SU-DHL-6 (cell line): ENCODE results near the gene WDR54.
"Not testable (repeated sequence)": the region's sequence is repeated elsewhere in the genome, so short reads cannot be mapped to it uniquely, and the experiment has no call there.

Source experiments
- H2AFZ ChIP-seq: fragments of 200-600 bp; sonication (generic); 2 replicates; pipeline ENCODE4 v1.6.1; 2014; ENCODE audit warnings: low read depth, mild to moderate bottlenecking, moderate library complexity, mixed read lengths, antibody characterized with exemption, low read length; ENCODE audit not compliant: severe bottlenecking
- H3F3A ChIP-seq: fragments of 200-600 bp; shearing (Covaris generic); 2 replicates; pipeline ENCODE4 v1.6.0; 2016; ENCODE audit warnings: antibody characterized with exemption, mild to moderate bottlenecking; ENCODE audit not compliant: insufficient read depth
- H3K27ac ChIP-seq: fragments of 200-600 bp; sonication (generic); 2 replicates; pipeline ENCODE4 v1.5.1; 2016; ENCODE audit warnings: low read depth, mild to moderate bottlenecking, low read length, moderate library complexity, mixed read lengths
- H3K27me3 ChIP-seq: fragments of 200-600 bp; sonication (generic), shearing (Covaris generic); 2 replicates; pipeline ENCODE4 v1.6.0; 2014; ENCODE audit warnings: mild to moderate bottlenecking, low read length
- H3K36me3 ChIP-seq: fragments of 200-600 bp; sonication (generic); 2 replicates; pipeline ENCODE4 v1.6.1; 2014; ENCODE audit warnings: mild to moderate bottlenecking, low read length, mixed read lengths
- H3K4me2 ChIP-seq: fragments of 300-600, 200-600 bp; shearing (Covaris generic), sonication (generic); 2 replicates; pipeline ENCODE4 v1.6.0; 2014; ENCODE audit warnings: low read length, low read depth, mild to moderate bottlenecking; ENCODE audit not compliant: poor library complexity, severe bottlenecking
- H3K4me3 ChIP-seq: fragments of 200-600 bp; sonication (generic); 2 replicates; pipeline ENCODE4 v1.5.1; 2014; ENCODE audit warnings: antibody characterized with exemption, low read length, mild to moderate bottlenecking, mixed read lengths; ENCODE audit not compliant: insufficient read depth, poor library complexity, severe bottlenecking
- H3K79me2 ChIP-seq: fragments of 200-600 bp; sonication (generic); 2 replicates; pipeline ENCODE4 v1.6.1; 2014; ENCODE audit warnings: mild to moderate bottlenecking, low read length, moderate library complexity; ENCODE audit not compliant: insufficient read depth
- H3K9ac ChIP-seq: fragments of 200-600 bp; sonication (generic); 2 replicates; pipeline ENCODE4 v1.7.0; 2014; ENCODE audit warnings: mild to moderate bottlenecking, low read length
- H3K9me2 ChIP-seq: fragments of 200-600 bp; sonication (generic); replicated peaks from 2 replicates; pipeline ENCODE4 v1.6.1; 2014; ENCODE audit warnings: low read length; ENCODE audit not compliant: insufficient read depth
- H3K9me3 ChIP-seq: fragments of 200-600 bp; sonication (generic); 2 replicates; pipeline ENCODE4 v1.6.1; 2014; ENCODE audit warnings: low read length, mixed read lengths; ENCODE audit not compliant: insufficient read depth
- H4K20me1 ChIP-seq: fragments of 200-600 bp; sonication (generic); 2 replicates; pipeline ENCODE4 v1.6.1; 2014; ENCODE audit warnings: low read depth, mild to moderate bottlenecking, antibody characterized with exemption, low read length, moderate library complexity, mixed read lengths
- EZH2phosphoT487 ChIP-seq: fragments of 200-600 bp; sonication (generic), shearing (Covaris generic); conservative IDR thresholded peaks from 2 replicates; pipeline ENCODE4 v1.6.1; 2018; ENCODE audit warnings: mild to moderate bottlenecking, antibody characterized with exemption, low read length, moderate library complexity, mixed read lengths
- TF ChIP-seq, protein P1 (sequence below): fragments of 200-600 bp; sonication (generic); IDR thresholded peaks from one replicate; pipeline ENCODE4 v1.5.1; 2017; ENCODE audit warnings: antibody characterized with exemption, mild to moderate bottlenecking, low read length, moderate library complexity; ENCODE audit not compliant: insufficient read depth, poor library complexity, severe bottlenecking

The WDR54 gene

GRCh38 chr2:74464406-74464805 lies 42.9 kb downstream of the WDR54 start:
- Histone ChIP-seq H3K4me3 (peak overlapping the region; percentile 64), H3K36me3 (no peaks in the 10 kb centered on the region; the same call in 1 of the 2 replicates), H3K9me3 (no peaks in the 10 kb centered on the region), H3K27ac (peak overlapping the region; percentile 66), H3K9ac (peak overlapping the region; percentile 89), H3K9me2 (no peaks in the 10 kb centered on the region), H3K4me2 (peak overlapping the region; percentile 93), H2AFZ (peak overlapping the region; percentile 5), H3K27me3 (no peaks in the 10 kb centered on the region), H4K20me1 (no peaks in the 10 kb centered on the region), H3F3A (peaks cover 4% of the 10 kb centered on the region; the same call in 1 of the 2 replicates), H3K79me2 (peaks cover 11% of the 10 kb centered on the region)
- TF ChIP-seq, protein P1, sequence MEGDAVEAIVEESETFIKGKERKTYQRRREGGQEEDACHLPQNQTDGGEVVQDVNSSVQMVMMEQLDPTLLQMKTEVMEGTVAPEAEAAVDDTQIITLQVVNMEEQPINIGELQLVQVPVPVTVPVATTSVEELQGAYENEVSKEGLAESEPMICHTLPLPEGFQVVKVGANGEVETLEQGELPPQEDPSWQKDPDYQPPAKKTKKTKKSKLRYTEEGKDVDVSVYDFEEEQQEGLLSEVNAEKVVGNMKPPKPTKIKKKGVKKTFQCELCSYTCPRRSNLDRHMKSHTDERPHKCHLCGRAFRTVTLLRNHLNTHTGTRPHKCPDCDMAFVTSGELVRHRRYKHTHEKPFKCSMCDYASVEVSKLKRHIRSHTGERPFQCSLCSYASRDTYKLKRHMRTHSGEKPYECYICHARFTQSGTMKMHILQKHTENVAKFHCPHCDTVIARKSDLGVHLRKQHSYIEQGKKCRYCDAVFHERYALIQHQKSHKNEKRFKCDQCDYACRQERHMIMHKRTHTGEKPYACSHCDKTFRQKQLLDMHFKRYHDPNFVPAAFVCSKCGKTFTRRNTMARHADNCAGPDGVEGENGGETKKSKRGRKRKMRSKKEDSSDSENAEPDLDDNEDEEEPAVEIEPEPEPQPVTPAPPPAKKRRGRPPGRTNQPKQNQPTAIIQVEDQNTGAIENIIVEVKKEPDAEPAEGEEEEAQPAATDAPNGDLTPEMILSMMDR: no peak
- TF ChIP-seq EZH2phosphoT487: no peak

- H3K9ac ChIP-seq, H3K79me2 ChIP-seq, H3K9me2 ChIP-seq, H3K36me3 ChIP-seq, H3K9me3 ChIP-seq, H3K27ac ChIP-seq, H3K4me3 ChIP-seq, H4K20me1 ChIP-seq, H2AFZ ChIP-seq, H3K4me2 ChIP-seq, H3K27me3 ChIP-seq: not testable (repeated sequence)
- peaks cover 24% of the 10 kb centered on the region for H3F3A ChIP-seq
These were observed 49.2 kb downstream of the WDR54 start for GRCh38 chr2:74470742-74471141.

DNA sequence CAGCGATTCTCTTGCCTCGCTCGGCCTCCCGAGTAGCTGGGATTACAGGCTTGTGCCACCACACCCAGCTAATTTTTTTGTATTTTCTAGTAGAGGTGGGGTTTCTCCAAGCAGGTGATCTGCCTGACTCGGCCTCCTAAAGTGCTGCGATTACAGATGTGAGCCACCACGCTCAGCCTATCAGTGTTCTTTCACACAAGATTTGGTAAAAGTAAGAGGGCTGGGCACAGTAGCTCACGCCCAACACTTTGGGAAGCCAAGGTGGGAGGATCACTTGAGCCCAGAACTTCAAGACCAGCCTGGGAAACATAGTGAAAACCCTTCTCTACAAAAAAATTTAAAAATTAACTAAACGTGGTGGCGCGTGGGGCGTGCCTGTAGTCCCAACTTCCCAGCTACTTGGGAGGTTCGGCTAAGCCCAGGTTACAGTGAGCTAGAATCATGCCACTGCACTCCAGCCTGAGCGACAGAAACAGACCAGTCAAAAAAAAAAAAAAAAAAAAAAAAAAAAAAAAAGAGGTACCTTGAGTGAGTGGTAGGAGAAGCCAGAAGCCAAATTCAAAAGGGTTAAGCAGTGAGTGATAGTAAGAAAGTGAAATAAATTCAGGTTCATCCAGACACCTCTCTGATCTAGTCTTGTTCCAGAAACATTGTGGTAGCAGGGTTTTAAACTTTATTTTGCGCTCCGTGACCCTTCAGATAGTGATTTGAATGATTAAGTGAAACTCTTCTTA lies 50.0 kb downstream of the WDR54 start:
- Histone ChIP-seq H3K9me3 (no peaks in the 10 kb centered on the region), H3K79me2 (no peaks in the 10 kb centered on the region), H3F3A (peaks cover 20% of the 10 kb centered on the region), H4K20me1 (no peaks in the 10 kb centered on the region), H3K27ac (peak overlapping the region; percentile 89), H3K9me2 (no peaks in the 10 kb centered on the region), H3K27me3 (no peaks in the 10 kb centered on the region), H2AFZ (peak overlapping the region; percentile 88), H3K36me3 (no peaks in the 10 kb centered on the region), H3K4me2 (peak overlapping the region; percentile 98), H3K9ac (peak overlapping the region; percentile 78), H3K4me3 (peak overlapping the region; percentile 72)
- no peak for TF ChIP-seq EZH2phosphoT487
- TF ChIP-seq, protein P1: no peak
